Purkinje cell (primary cell): ENCODE results near the gene F11. TPM values are rescaled to one million over a fixed set of nuclear protein-coding genes. Genes with fewer than 3 reads are reported as not detected.

Experiments
- polyA plus RNA-seq: library from polyadenylated mRNA; unstranded; fragments of >200 nt; fragmentation: Nextera tagmentation; gene quantifications from 2 replicates; pipeline ENCODE4 v1.2.1, GENCODE V29; 2014

Gene F11
- polyA plus RNA-seq: not detected in 2 replicates

GRCh38 chr4:186265683-186266652 is at the start of gene F11:
F11 (plus strand) TSS chr4:186266189; CDS start chr4:186267137, 948 bp downstream.

DNA sequence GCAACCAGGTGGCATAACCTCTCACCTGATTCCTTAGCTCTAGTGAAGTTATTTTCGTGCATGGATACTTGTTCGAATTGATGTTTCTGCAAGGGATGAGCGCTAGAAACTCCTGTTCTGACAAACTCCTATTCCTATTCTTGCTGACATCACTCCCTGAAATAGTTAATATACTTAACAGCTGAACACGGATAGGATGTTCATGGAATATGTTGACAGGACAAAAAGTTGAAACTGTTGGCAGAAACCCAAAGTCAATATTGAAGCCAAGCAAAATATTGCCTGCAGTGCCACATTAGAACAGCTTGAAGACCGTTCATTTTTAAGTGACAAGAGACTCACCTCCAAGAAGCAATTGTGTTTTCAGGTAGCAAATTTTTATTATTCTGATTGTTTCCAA is 38.8 kb upstream of the F11 start, which contains the start of gene KLKB1:
Gene KLKB1 (plus strand): TSS at position 287 of the 400 bp plus-strand sequence. CDS start 689 bp downstream, outside the sequence.

Other genes with a start within 250 kb of the F11 start
- gene TLR3, start 197.0 kb upstream of the F11 start, polyA plus RNA-seq: 0.47 and 0.91 TPM in 2 replicates
- 3.6 and 11.1 TPM in 2 replicates for gene FAM149A, start 161.5 kb upstream of the F11 start, polyA plus RNA-seq
- 2.9 and 4.2 TPM in 2 replicates for gene CYP4V2, start 74.6 kb upstream of the F11 start, polyA plus RNA-seq
- gene KLKB1, start 38.7 kb upstream of the F11 start, polyA plus RNA-seq: 0.43 and 2.2 TPM in 2 replicates